H1 (cell line): Measurements from ENCODE around the gene ARMC9. TPM values are rescaled to one million over a fixed set of nuclear protein-coding genes. Genes with fewer than 3 reads are reported as not detected.

Experiments used
- CTCF ChIA-PET: fragments of 300-600 bp; sonication (Branson Sonifier 250); formaldehyde crosslinking; loops from one replicate; lab custom pipeline; 2021; ENCODE audit not compliant: partially characterized antibody; lab: Charles Lee
- POLR2A ChIA-PET: fragments of 300-600 bp; sonication (Branson Sonifier 250); formaldehyde crosslinking; loops from one replicate; lab custom pipeline; 2021; ENCODE audit warnings: inconsistent platforms; ENCODE audit not compliant: partially characterized antibody; lab: Charles Lee
- DNase-seq, 2 experiments: peaks; one replicate each; pipeline versions ENCODE4 v3.0.0 to v3.0.0-alpha.2; 2010 to 2022; ENCODE audit warnings: low spot score in 2 of 2, low read depth in 1 of 2, mixed read lengths in 1 of 2
- FAIRE-seq: peaks from 2 replicates; lab custom pipeline; 2011; peaks lifted over from hg19 to GRCh38; lab: Jason Lieb, UNC
- H2AFZ ChIP-seq: 2 replicates; pipeline ENCODE4 v1.8.1; 2012; ENCODE audit warnings: low read length, inconsistent platforms
- H2AK5ac ChIP-seq: 2 replicates; pipeline ENCODE4 v1.6.1; 2013; ENCODE audit warnings: low read depth, low read length
- H2BK120ac ChIP-seq: replicated peaks from 2 replicates; pipeline ENCODE3; 2013; ENCODE audit warnings: low read depth, low read length, inconsistent platforms
- H2BK12ac ChIP-seq: 2 replicates; pipeline ENCODE4 v1.6.1; 2013; ENCODE audit warnings: low read depth, low read length
- H2BK15ac ChIP-seq: 2 replicates; pipeline ENCODE4 v1.6.1; 2013; ENCODE audit warnings: low read length
- H2BK20ac ChIP-seq: 2 replicates; pipeline ENCODE4 v1.6.1; 2013; ENCODE audit warnings: low read length
- H2BK5ac ChIP-seq: 2 replicates; pipeline ENCODE4 v1.6.1; 2013; ENCODE audit warnings: low read depth, low read length
- H3K14ac ChIP-seq: 2 replicates; pipeline ENCODE4 v1.6.1; 2013; ENCODE audit warnings: inconsistent platforms; ENCODE audit not compliant: insufficient read length
- H3K18ac ChIP-seq: 2 replicates; pipeline ENCODE4 v1.6.1; 2013; ENCODE audit warnings: low read length; ENCODE audit errors: extremely low read depth
- H3K23ac ChIP-seq: 2 replicates; pipeline ENCODE4 v1.6.1; 2013; ENCODE audit warnings: inconsistent platforms; ENCODE audit not compliant: insufficient read length
- H3K23me2 ChIP-seq: 2 replicates; pipeline ENCODE4 v1.6.1; 2013; ENCODE audit warnings: low read depth, low read length
- H3K27ac ChIP-seq: 2 replicates; pipeline ENCODE4 v1.6.1; 2011; ENCODE audit warnings: low read depth, low read length, inconsistent platforms
- H3K27me3 ChIP-seq, 4 experiments: replicated peaks in 1 of 4; 1 replicate in 1 of 4; 2 replicates in 3 of 4; pipeline versions ENCODE4 v1.6.1 to v1.8.1; 2011 to 2013; ENCODE audit warnings: low read length in 3 of 4, mild to moderate bottlenecking in 3 of 4, inconsistent platforms in 2 of 4, mixed read lengths in 2 of 4, moderate library complexity in 1 of 4; ENCODE audit not compliant: control insufficient read depth in 3 of 4, insufficient read depth in 3 of 4; ENCODE audit errors: extremely low read depth in 1 of 4
- H3K36me3 ChIP-seq, 4 experiments: 2 replicates each; pipeline versions ENCODE4 v1.6.1 to v1.8.1; 2011 to 2013; ENCODE audit warnings: mild to moderate bottlenecking in 4 of 4, low read length in 3 of 4, moderate library complexity in 2 of 4, control low read depth in 1 of 4, inconsistent platforms in 1 of 4; ENCODE audit not compliant: insufficient read depth in 4 of 4, control insufficient read depth in 2 of 4
- H3K4ac ChIP-seq: replicated peaks from 2 replicates; pipeline ENCODE3; 2013; ENCODE audit warnings: low read length, low read depth, mixed read lengths, inconsistent platforms; ENCODE audit not compliant: insufficient read length
- H3K4me1 ChIP-seq, 4 experiments: replicated peaks in 1 of 4; 1 replicate in 1 of 4; 2 replicates in 3 of 4; pipeline versions ENCODE4 v1.6.1 to v1.8.1; 2011 to 2013; ENCODE audit warnings: low read length in 3 of 4, inconsistent platforms in 2 of 4, mixed read lengths in 1 of 4; ENCODE audit not compliant: insufficient read depth in 4 of 4, control insufficient read depth in 3 of 4
- H3K4me2 ChIP-seq, 2 experiments: 2 replicates each; pipeline versions ENCODE4 v1.6.1 to v1.8.1; 2011 to 2013; ENCODE audit warnings: low read depth in 2 of 2, low read length in 2 of 2, control low read depth in 1 of 2, inconsistent platforms in 1 of 2, mild to moderate bottlenecking in 1 of 2; ENCODE audit not compliant: insufficient read depth in 1 of 2
- H3K4me3 ChIP-seq, 4 experiments: fragments of 200-600, 300-600 bp in 1 of 4; sonication (generic), shearing (Covaris generic), sonication (Bioruptor Twin) in 1 of 4; 2 replicates each; pipeline versions ENCODE4 v1.5.1 to v1.8.1; 2011 to 2016; ENCODE audit warnings: low read length in 4 of 4, low read depth in 3 of 4, control low read depth in 2 of 4, inconsistent platforms in 2 of 4, mild to moderate bottlenecking in 2 of 4, mixed read lengths in 1 of 4, moderate library complexity in 1 of 4; ENCODE audit not compliant: insufficient read depth in 2 of 4; ENCODE audit errors: extremely low read depth in 1 of 4
- H3K56ac ChIP-seq: replicated peaks from 2 replicates; pipeline ENCODE3; 2013; ENCODE audit warnings: low read depth, mild to moderate bottlenecking, mixed read lengths, low read length, inconsistent platforms; ENCODE audit not compliant: insufficient read length
- H3K79me1 ChIP-seq: 2 replicates; pipeline ENCODE4 v1.6.1; 2013; ENCODE audit warnings: low read depth, low read length, control low read depth
- H3K79me2 ChIP-seq, 2 experiments: 2 replicates each; pipeline versions ENCODE4 v1.6.1 to v1.8.1; 2012 to 2013; ENCODE audit warnings: low read length in 2 of 2, mild to moderate bottlenecking in 2 of 2, inconsistent platforms in 1 of 2; ENCODE audit not compliant: insufficient read depth in 2 of 2, control insufficient read depth in 1 of 2
- H3K9ac ChIP-seq, 4 experiments: replicated peaks in 1 of 4; 1 replicate in 1 of 4; 2 replicates in 3 of 4; pipeline versions ENCODE4 v1.6.1 to v1.8.1; 2011 to 2013; ENCODE audit warnings: low read depth in 3 of 4, low read length in 3 of 4, control low read depth in 2 of 4, mild to moderate bottlenecking in 2 of 4, moderate library complexity in 2 of 4, inconsistent platforms in 1 of 4; ENCODE audit errors: extremely low read depth in 1 of 4
- H3K9me3 ChIP-seq, 2 experiments: 2 replicates each; pipeline versions ENCODE4 v1.6.1 to v1.8.1; 2012 to 2013; ENCODE audit warnings: mild to moderate bottlenecking in 2 of 2, moderate library complexity in 2 of 2, control low read depth in 1 of 2, inconsistent platforms in 1 of 2, low read depth in 1 of 2, low read length in 1 of 2, mixed read lengths in 1 of 2; ENCODE audit not compliant: insufficient read depth in 2 of 2
- H4K20me1 ChIP-seq, 2 experiments: replicated peaks in 1 of 2; 2 replicates each; pipeline versions ENCODE3 to v1.8.1; 2011 to 2013; ENCODE audit warnings: inconsistent platforms in 2 of 2, low read length in 2 of 2, mild to moderate bottlenecking in 1 of 2; ENCODE audit not compliant: insufficient read depth in 2 of 2, control insufficient read depth in 1 of 2
- H4K5ac ChIP-seq: 2 replicates; pipeline ENCODE4 v1.6.1; 2013; ENCODE audit warnings: low read length, low read depth, mixed read lengths, inconsistent platforms; ENCODE audit not compliant: insufficient read length
- H4K8ac ChIP-seq: 2 replicates; pipeline ENCODE4 v1.8.0; 2013; ENCODE audit warnings: mild to moderate bottlenecking, moderate library complexity, low read length, inconsistent platforms; ENCODE audit not compliant: insufficient read depth; ENCODE audit errors: extremely low read depth
- H4K91ac ChIP-seq: replicated peaks from 2 replicates; pipeline ENCODE3; 2013; ENCODE audit warnings: low read length, mixed read lengths, inconsistent platforms; ENCODE audit not compliant: insufficient read length
- JUND ChIP-seq: IDR thresholded peaks from 2 replicates; pipeline ENCODE4 v1.6.1; 2011; ENCODE audit warnings: mild to moderate bottlenecking, improper control_type of control experiment, low read length
- SP1 ChIP-seq: IDR thresholded peaks from 2 replicates; pipeline ENCODE4 v1.6.1; 2011; ENCODE audit warnings: low read depth, low read length
- SP2 ChIP-seq: IDR thresholded peaks from 2 replicates; pipeline ENCODE4 v1.6.1; 2012; ENCODE audit warnings: mild to moderate bottlenecking, low read length, inconsistent platforms
- TBP ChIP-seq: IDR thresholded peaks from 2 replicates; pipeline ENCODE4 v1.6.1; 2011; ENCODE audit warnings: low read depth, low read length, improper control_type of control experiment
- WGBS, 2 experiments: shearing (Covaris generic) in 1 of 2; methylation state at CpG; one replicate each; pipeline versions ENCODE4 v1.1.6 to v1.1.7; 2013 to 2015; ENCODE audit warnings: low lambda C conversion rate in 2 of 2, mixed read lengths in 2 of 2, inconsistent platforms in 1 of 2, low coverage in 1 of 2, missing lambda C conversion rate in 1 of 2; ENCODE audit not compliant: insufficient replicate concordance in 2 of 2, insufficient coverage in 1 of 2, insufficient read length in 1 of 2; ENCODE audit errors: extremely low coverage in 1 of 2, missing lambda C conversion rate in 1 of 2; 5-methylcytosine and 5-hydroxymethylcytosine counted together
- polyA plus RNA-seq, 7 experiments: library from polyadenylated mRNA; depleted of rRNA in 3 of 7; stranded (reverse) in 5 of 7; unstranded in 2 of 7; fragments of >200 nt in 5 of 7; fragments of 200-250 nt in 2 of 7; gene quantifications; 1 replicate in 5 of 7; 2 replicates in 1 of 7; 4 replicates in 1 of 7; pipeline versions ENCODE4 v1.2.1 to v1.2.3, GENCODE V29; 2011 to 2013; ENCODE audit warnings: missing spikeins in 2 of 7, mixed read lengths in 2 of 7
- total RNA-seq: library from RNA; stranded (reverse); fragmentation: NEBNext Ultra II Directional; extraction: Animal tissue kit (Norgen Biotek cat#: 25700); gene quantifications from 2 replicates; pipeline ENCODE4 v1.2.1, GENCODE V29; 2021
- TF ChIP-seq, protein P1 (sequence below): IDR thresholded peaks from 2 replicates; pipeline ENCODE4 v1.6.1; 2011; ENCODE audit warnings: low read length, improper control_type of control experiment

The ARMC9 gene
- total and polyA plus RNA-seq, 2 of the 8 experiments (the other 6 are each of a cell fraction or from before 2014, with no cell fraction given) = 23.2 to 36.1 TPM

- Histone ChIP-seq H2BK15ac (no peak overlapping the region), H3K9me3 (no peaks in the 10 kb centered on the region), H3K36me3 (no peaks in the 10 kb centered on the region), H3K27me3 (no peaks in the 10 kb centered on the region; a peak in 2 of 7 replicates), H2BK20ac (peak overlapping the region; percentile 87), H3K56ac (peak overlapping the region; percentile 42), H3K79me2 (no peaks in the 10 kb centered on the region), H4K20me1 (no peaks in the 10 kb centered on the region), H3K4ac (peak overlapping the region; percentile 94), H2BK120ac (peak overlapping the region; percentile 90), H2AFZ (no peak overlapping the region), H3K18ac (peak overlapping the region; percentile 64), H3K4me1 (peaks cover 4 to 20% (median 13%) of the 10 kb centered on the region in 4 experiments), H3K9ac (no peak overlapping the region; a peak in 1 of 7 replicates), H3K23ac (no peak overlapping the region), H2AK5ac (peak overlapping the region; percentile 42), H4K5ac (peak overlapping the region; percentile 68), H3K4me3 (no peak overlapping the region), H3K27ac (peak overlapping the region; percentile 43; the same call in 1 of the 2 replicates), H4K8ac (no peak overlapping the region), H3K14ac (no peak overlapping the region), H2BK12ac (peak overlapping the region; percentile 31; the same call in 1 of the 2 replicates), H3K23me2 (peaks cover 8% of the 10 kb centered on the region; the same call in 1 of the 2 replicates), H2BK5ac (peak overlapping the region; percentile 49; the same call in 1 of the 2 replicates), H3K4me2 (no peak overlapping the region), H3K79me1 (no peaks in the 10 kb centered on the region), H4K91ac (peak overlapping the region; percentile 99)
- TF ChIP-seq SP1 = no peak
- no peak for TF ChIP-seq SP2
- TF ChIP-seq, protein P1, sequence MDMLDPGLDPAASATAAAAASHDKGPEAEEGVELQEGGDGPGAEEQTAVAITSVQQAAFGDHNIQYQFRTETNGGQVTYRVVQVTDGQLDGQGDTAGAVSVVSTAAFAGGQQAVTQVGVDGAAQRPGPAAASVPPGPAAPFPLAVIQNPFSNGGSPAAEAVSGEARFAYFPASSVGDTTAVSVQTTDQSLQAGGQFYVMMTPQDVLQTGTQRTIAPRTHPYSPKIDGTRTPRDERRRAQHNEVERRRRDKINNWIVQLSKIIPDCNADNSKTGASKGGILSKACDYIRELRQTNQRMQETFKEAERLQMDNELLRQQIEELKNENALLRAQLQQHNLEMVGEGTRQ = no peak
- TF ChIP-seq JUND = peak; percentile 63
- TF ChIP-seq TBP = no peak
- 87% methylated on average over 13 of the region's 13 CpGs; no CpG with 5 or more reads in 1 of the 2 experiments for WGBS, 2 experiments
- POLR2A ChIA-PET = interaction anchor here (1.4 to 2.6 kb wide), 3 partner anchors 8 to 16 kb away, joined by 4 to 15 read pairs (median 6); no protein-coding TSS in a partner anchor
- no peak for DNase-seq
- CTCF ChIA-PET = interaction anchor here (0.7 to 26.8 kb wide), 9 partner anchors 16 to 188 kb away, joined by 3 to 617 read pairs (median 5); partner anchors contain the start of gene B3GNT7
- no peak for FAIRE-seq
Observed at GRCh38 chr2:231378026-231378722, 179.7 kb downstream of the ARMC9 start.
